PC-9 (cell line): ENCODE data around the gene SPEN. TPM values are rescaled to one million over a fixed set of nuclear protein-coding genes. Genes with fewer than 3 reads are reported as not detected.

Experiments used
- BruUV-seq: library from RNA; stranded (reverse); fragments of 400-500 nt; replicated peaks from 2 replicates; lab custom pipeline; 2021; lab: Mats Ljungman, UMichigan
- CTCF ChIA-PET: fragments of 300-600 bp; sonication (Branson Sonifier 250); formaldehyde crosslinking; loops from one replicate; lab custom pipeline; 2022; ENCODE audit warnings: antibody characterized with exemption; lab: Charles Lee
- POLR2A ChIA-PET: fragments of 300-600 bp; sonication (Branson Sonifier 250); formaldehyde crosslinking; loops from one replicate; lab custom pipeline; 2022; ENCODE audit warnings: antibody characterized with exemption; ENCODE audit not compliant: unreplicated experiment; lab: Charles Lee
- DNase-seq, 2 experiments: peaks; one replicate each; pipeline versions ENCODE4 v3.0.0 to v3.0.0-alpha.2; 2015 to 2022; ENCODE audit warnings: mixed read lengths in 1 of 2
- H2AFZ ChIP-seq: fragments of 200-600 bp; sonication (generic); 2 replicates; pipeline ENCODE4 v1.8.1; 2017; ENCODE audit warnings: antibody characterized with exemption
- H3F3A ChIP-seq: fragments of 200-600 bp; sonication (generic); 2 replicates; pipeline ENCODE4 v1.8.1; 2017; ENCODE audit warnings: antibody characterized with exemption, mild to moderate bottlenecking, low read depth; ENCODE audit not compliant: insufficient read depth
- H3K27ac ChIP-seq: fragments of 200-600 bp; sonication (generic); 2 replicates; pipeline ENCODE4 v1.6.1; 2016; ENCODE audit warnings: mixed run types
- H3K27me3 ChIP-seq: fragments of 200-600 bp; sonication (generic); 2 replicates; pipeline ENCODE4 v1.6.1; 2016; ENCODE audit warnings: low read depth, mixed run types; ENCODE audit not compliant: insufficient read depth
- H3K36me3 ChIP-seq: fragments of 200-600 bp; sonication (generic); 2 replicates; pipeline ENCODE4 v1.6.1; 2016; ENCODE audit warnings: low read depth, mixed run types
- H3K4me1 ChIP-seq: fragments of 200-600 bp; sonication (generic); replicated peaks from 2 replicates; pipeline ENCODE4 v1.6.1; 2016; ENCODE audit warnings: mixed run types; ENCODE audit not compliant: insufficient read depth
- H3K4me2 ChIP-seq: fragments of 200-600 bp; sonication (generic); 2 replicates; pipeline ENCODE4 v1.6.1; 2017; ENCODE audit warnings: mixed run types
- H3K4me3 ChIP-seq: fragments of 200-600 bp; sonication (generic); 2 replicates; pipeline ENCODE4 v1.6.1; 2016; ENCODE audit warnings: mixed run types
- H3K79me2 ChIP-seq: fragments of 200-600 bp; sonication (generic); 2 replicates; pipeline ENCODE4 v1.6.1; 2017; ENCODE audit warnings: low read depth, mixed run types
- H3K9me2 ChIP-seq: fragments of 200-600 bp; sonication (generic); 2 replicates; pipeline ENCODE4 v1.8.1; 2017; ENCODE audit warnings: mild to moderate bottlenecking; ENCODE audit not compliant: insufficient read depth
- H3K9me3 ChIP-seq: fragments of 200-600 bp; sonication (generic); 2 replicates; pipeline ENCODE4 v1.8.1; 2016; ENCODE audit warnings: low read depth; ENCODE audit not compliant: insufficient read depth
- H4K20me1 ChIP-seq: fragments of 200-600 bp; sonication (generic); 2 replicates; pipeline ENCODE4 v1.8.1; 2017; ENCODE audit not compliant: insufficient read depth
- CTCF ChIP-seq: fragments of 200-600 bp; sonication (generic); conservative IDR thresholded peaks from 2 replicates; pipeline ENCODE4 v1.6.1; 2017; ENCODE audit warnings: mixed run types, antibody characterized with exemption, mild to moderate bottlenecking, moderate library complexity
- EZH2 ChIP-seq: fragments of 200-600 bp; sonication (generic); IDR thresholded peaks from 2 replicates; pipeline ENCODE4 v1.8.0; 2017; ENCODE audit warnings: antibody characterized with exemption, low read depth
- intact Hi-C: fragments of 100-400 bp; cut with micrococcal nuclease; formaldehyde crosslinking; loops from one replicate; pipeline ENCODE4 v1.10.0; 2022; ENCODE audit not compliant: unreplicated experiment
- total RNA-seq: library from RNA; stranded (reverse); gene quantifications from 2 replicates; pipeline ENCODE4 v1.2.3, GENCODE V29; 2021

The SPEN gene
- total RNA-seq, 1 experiment from 2014 or later = 46.8 TPM

- Histone ChIP-seq H2AFZ (no peak overlapping the region), H3K9me2 (no peaks in the 10 kb centered on the region), H3K4me2 (no peak overlapping the region), H3K27ac (no peak overlapping the region), H3K27me3 (no peaks in the 10 kb centered on the region), H3F3A (peaks cover 5% of the 10 kb centered on the region), H3K79me2 (no peaks in the 10 kb centered on the region), H3K4me1 (no peaks in the 10 kb centered on the region), H3K9me3 (no peaks in the 10 kb centered on the region), H3K36me3 (no peaks in the 10 kb centered on the region), H4K20me1 (no peaks in the 10 kb centered on the region), H3K4me3 (no peak overlapping the region)
- TF ChIP-seq EZH2 (no peak), CTCF (no peak)
- BruUV-seq = no TSS peak
- ChIA-PET POLR2A (no interaction called here), CTCF (interaction anchor here (0.8 kb wide), 1 partner anchor 12 kb away, joined by 4 read pairs; no protein-coding TSS in a partner anchor)
- intact Hi-C loops = no loop called here
- no peak for DNase-seq
Observed at GRCh38 chr1:15937146-15937545, 89.6 kb downstream of the SPEN start.

GRCh38 chr1:15937706-15938168 is 90.2 kb downstream of the SPEN start:
- intact Hi-C loops = no loop called here
- Histone ChIP-seq H3K9me3 (no peaks in the 10 kb centered on the region), H3K4me3 (no peak overlapping the region), H3K4me1 (no peaks in the 10 kb centered on the region), H3K9me2 (no peaks in the 10 kb centered on the region), H3K27ac (no peak overlapping the region), H3K4me2 (no peak overlapping the region), H4K20me1 (no peaks in the 10 kb centered on the region), H3K36me3 (no peaks in the 10 kb centered on the region), H3F3A (peaks cover 5% of the 10 kb centered on the region; the same call in 1 of the 2 replicates), H3K27me3 (no peaks in the 10 kb centered on the region), H2AFZ (no peak overlapping the region), H3K79me2 (no peaks in the 10 kb centered on the region)
- TSS peak; percentile 7 for BruUV-seq
- ChIA-PET POLR2A (interaction anchor here (0.6 kb wide), 1 partner anchor 146 kb away, joined by 12 read pairs; no protein-coding TSS in a partner anchor), CTCF (interaction anchor here (0.5 kb wide), 1 partner anchor 100 kb away, joined by 4 read pairs; no protein-coding TSS in a partner anchor)
- DNase-seq = no peak
- TF ChIP-seq EZH2 (no peak), CTCF (no peak)

- no peaks in the 10 kb centered on the region for H3K79me2 ChIP-seq
- H3K9me3 ChIP-seq = no peaks in the 10 kb centered on the region
- CTCF ChIA-PET = no interaction called here
- no peak overlapping the region for H3K4me2 ChIP-seq
- BruUV-seq = no TSS peak
- no peaks in the 10 kb centered on the region for H3K36me3 ChIP-seq
- H3K4me3 ChIP-seq = no peak overlapping the region
- POLR2A ChIA-PET = interaction anchor here (0.6 kb wide), 2 partner anchors 69 to 147 kb away, joined by 3 to 12 read pairs; no protein-coding TSS in a partner anchor
- no peak for DNase-seq
- no peak overlapping the region for H2AFZ ChIP-seq
- H3K27me3 ChIP-seq = no peaks in the 10 kb centered on the region
- no peaks in the 10 kb centered on the region for H4K20me1 ChIP-seq
- H3K9me2 ChIP-seq = no peaks in the 10 kb centered on the region
- no peaks in the 10 kb centered on the region for H3K4me1 ChIP-seq
- H3F3A ChIP-seq = peaks cover 5% of the 10 kb centered on the region; the same call in 1 of the 2 replicates
- TF ChIP-seq CTCF (no peak), EZH2 (no peak)
- H3K27ac ChIP-seq = no peak overlapping the region
- intact Hi-C loops = no loop called here
Observed at GRCh38 chr1:15938628-15939161, 91.2 kb downstream of the SPEN start.
